ENCODE measurements around the gene ANKRD11.

DNA sequence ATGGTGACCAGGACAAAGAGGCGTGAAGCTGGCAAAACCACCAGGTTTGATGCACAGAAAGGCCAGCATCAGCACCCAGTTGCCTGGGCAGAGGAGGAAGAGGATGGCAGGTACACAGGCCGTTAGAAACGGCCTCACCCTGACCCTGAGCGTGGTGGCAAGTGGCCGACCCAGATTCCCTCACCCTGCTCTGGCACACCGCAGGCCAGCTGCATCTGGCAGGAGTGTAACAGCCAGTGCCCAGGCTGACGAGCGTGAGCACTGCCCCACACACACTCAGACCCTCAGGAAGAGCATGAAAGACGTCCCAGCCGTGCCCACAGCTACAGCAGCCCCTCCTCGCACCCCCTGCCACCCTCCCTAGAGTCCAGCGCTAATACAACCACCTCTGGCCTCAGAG, 82.0 kb downstream of the ANKRD11 start:
- TF ChIP-seq, protein P1, sequence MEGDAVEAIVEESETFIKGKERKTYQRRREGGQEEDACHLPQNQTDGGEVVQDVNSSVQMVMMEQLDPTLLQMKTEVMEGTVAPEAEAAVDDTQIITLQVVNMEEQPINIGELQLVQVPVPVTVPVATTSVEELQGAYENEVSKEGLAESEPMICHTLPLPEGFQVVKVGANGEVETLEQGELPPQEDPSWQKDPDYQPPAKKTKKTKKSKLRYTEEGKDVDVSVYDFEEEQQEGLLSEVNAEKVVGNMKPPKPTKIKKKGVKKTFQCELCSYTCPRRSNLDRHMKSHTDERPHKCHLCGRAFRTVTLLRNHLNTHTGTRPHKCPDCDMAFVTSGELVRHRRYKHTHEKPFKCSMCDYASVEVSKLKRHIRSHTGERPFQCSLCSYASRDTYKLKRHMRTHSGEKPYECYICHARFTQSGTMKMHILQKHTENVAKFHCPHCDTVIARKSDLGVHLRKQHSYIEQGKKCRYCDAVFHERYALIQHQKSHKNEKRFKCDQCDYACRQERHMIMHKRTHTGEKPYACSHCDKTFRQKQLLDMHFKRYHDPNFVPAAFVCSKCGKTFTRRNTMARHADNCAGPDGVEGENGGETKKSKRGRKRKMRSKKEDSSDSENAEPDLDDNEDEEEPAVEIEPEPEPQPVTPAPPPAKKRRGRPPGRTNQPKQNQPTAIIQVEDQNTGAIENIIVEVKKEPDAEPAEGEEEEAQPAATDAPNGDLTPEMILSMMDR (IDR thresholded peaks at IDR 0.05; ENCODE audit: insufficient read depth, low read length, poor library complexity, severe bottlenecking): no peak
- TF ChIP-seq EZH2phosphoT487 (conservative IDR thresholded peaks at IDR 0.05; ENCODE audit: low read length): no peak

All from SU-DHL-6 (cell line).